NCI-H748 (cell line): ENCODE results near the gene LSM7.
"Not testable (repeated sequence)": the region's sequence is repeated elsewhere in the genome, so short reads cannot be mapped to it uniquely, and the experiment has no call there.

Experiments used
- DNase-seq: peaks from one replicate; lab custom pipeline; 2025; ENCODE audit not compliant: unreplicated experiment; lab: John Stamatoyannopoulos, UW

Gene LSM7

GRCh38 chr19:2355168-2356035, 27.0 kb upstream of the LSM7 start:
- DNase-seq, result no peak

GRCh38 chr19:2354670-2355069, 26.3 kb upstream of the LSM7 start:
- no peak for DNase-seq

- no peak for DNase-seq
Measured at GRCh38 chr19:2353887-2354592, 25.7 kb upstream of the LSM7 start.

GRCh38 chr19:2353159-2353886, 24.9 kb upstream of the LSM7 start:
- DNase-seq, result no peak

- no peak for DNase-seq
Measured at GRCh38 chr19:2352121-2352520, 23.7 kb upstream of the LSM7 start.

GRCh38 chr19:2351591-2351990, 23.2 kb upstream of the LSM7 start:
- DNase-seq, result no peak

GRCh38 chr19:2350656-2351055, 22.3 kb upstream of the LSM7 start:
- DNase-seq, result no peak

- DNase-seq, result not testable (repeated sequence)
Measured at GRCh38 chr19:2349818-2350217, 21.4 kb upstream of the LSM7 start.

GRCh38 chr19:2345794-2346663, 17.6 kb upstream of the LSM7 start:
- peak; percentile 88 for DNase-seq

GRCh38 chr19:2345076-2345475, 16.7 kb upstream of the LSM7 start:
- no peak for DNase-seq

GRCh38 chr19:2344381-2344870, 16.0 kb upstream of the LSM7 start:
- no peak for DNase-seq

- DNase-seq, result no peak
Measured at GRCh38 chr19:2343289-2343982, 15.1 kb upstream of the LSM7 start.

GRCh38 chr19:2342656-2343288, 14.4 kb upstream of the LSM7 start:
- DNase-seq, result no peak

GRCh38 chr19:2341982-2342381, 13.6 kb upstream of the LSM7 start:
- DNase-seq, result no peak

GRCh38 chr19:2341244-2341751, 12.9 kb upstream of the LSM7 start:
- DNase-seq, result no peak

GRCh38 chr19:2340496-2341243, 12.3 kb upstream of the LSM7 start:
- DNase-seq, result no peak

GRCh38 chr19:2339644-2340310, 11.4 kb upstream of the LSM7 start:
- DNase-seq, result no peak
